Measurements from ENCODE around the gene GPR17.

DNA sequence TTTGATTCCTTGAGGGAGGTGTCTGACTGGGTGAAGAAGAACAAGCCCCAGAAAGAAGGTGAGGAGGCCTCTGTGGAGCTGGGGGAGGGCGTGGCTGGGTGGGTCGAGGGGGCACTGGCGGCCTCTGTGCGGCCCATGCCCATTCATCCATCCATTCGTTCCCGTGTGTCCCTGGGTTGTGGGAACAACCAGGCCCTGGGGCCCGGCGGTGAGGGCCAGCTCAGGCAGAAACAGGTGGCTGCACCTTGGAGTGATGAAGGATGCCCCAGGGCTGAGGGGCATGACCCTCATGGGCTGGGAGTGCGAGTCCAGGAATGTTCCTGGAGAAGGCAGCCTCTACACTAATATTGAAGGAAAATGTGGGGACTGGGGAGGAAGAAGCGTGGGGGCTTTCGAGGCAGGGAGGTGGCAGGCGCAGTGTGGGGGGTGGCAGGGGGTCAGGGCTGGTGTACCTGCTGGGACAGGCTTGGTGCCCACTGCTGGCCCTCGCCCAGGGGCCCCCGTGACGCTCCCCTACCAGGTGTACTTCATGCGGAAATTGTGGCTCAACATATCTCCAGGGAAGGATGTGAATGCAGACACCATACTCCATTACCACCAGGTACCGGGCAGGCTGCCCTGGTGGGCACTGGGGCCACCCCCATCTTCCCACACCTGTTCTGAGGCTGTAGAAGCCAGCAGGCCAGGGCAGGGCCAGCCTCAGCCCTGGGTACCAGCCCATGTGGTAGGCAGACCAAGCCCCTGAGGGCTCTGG is 11.2 kb upstream of the GPR17 start:
- TF ChIP-seq, protein P1, sequence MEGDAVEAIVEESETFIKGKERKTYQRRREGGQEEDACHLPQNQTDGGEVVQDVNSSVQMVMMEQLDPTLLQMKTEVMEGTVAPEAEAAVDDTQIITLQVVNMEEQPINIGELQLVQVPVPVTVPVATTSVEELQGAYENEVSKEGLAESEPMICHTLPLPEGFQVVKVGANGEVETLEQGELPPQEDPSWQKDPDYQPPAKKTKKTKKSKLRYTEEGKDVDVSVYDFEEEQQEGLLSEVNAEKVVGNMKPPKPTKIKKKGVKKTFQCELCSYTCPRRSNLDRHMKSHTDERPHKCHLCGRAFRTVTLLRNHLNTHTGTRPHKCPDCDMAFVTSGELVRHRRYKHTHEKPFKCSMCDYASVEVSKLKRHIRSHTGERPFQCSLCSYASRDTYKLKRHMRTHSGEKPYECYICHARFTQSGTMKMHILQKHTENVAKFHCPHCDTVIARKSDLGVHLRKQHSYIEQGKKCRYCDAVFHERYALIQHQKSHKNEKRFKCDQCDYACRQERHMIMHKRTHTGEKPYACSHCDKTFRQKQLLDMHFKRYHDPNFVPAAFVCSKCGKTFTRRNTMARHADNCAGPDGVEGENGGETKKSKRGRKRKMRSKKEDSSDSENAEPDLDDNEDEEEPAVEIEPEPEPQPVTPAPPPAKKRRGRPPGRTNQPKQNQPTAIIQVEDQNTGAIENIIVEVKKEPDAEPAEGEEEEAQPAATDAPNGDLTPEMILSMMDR (conservative IDR thresholded peaks at IDR 0.05; ENCODE audit: low read depth, low read length), result no peak
- TF ChIP-seq EZH2 (IDR thresholded peaks at IDR 0.05; ENCODE audit: low read length, unreplicated experiment), result no peak
- TF ChIP-seq EZH2phosphoT487 (IDR thresholded peaks at IDR 0.05; ENCODE audit: borderline replicate concordance, low read length), result no peak

Data from PC-3 (cell line).